OCI-LY7 (cell line): ENCODE measurements around the gene PLD1. TPM values are rescaled to one million over a fixed set of nuclear protein-coding genes. Genes with fewer than 3 reads are reported as not detected.

Experiments
- BruUV-seq: library from RNA; stranded (reverse); fragments of 400-500 nt; replicated peaks from 2 replicates; lab custom pipeline; 2021; lab: Mats Ljungman, UMichigan
- CTCF ChIA-PET: fragments of 300-600 bp; sonication (Branson Sonifier 250); formaldehyde crosslinking; loops from one replicate; lab custom pipeline; 2022; ENCODE audit warnings: antibody characterized with exemption; ENCODE audit not compliant: unreplicated experiment; lab: Charles Lee
- POLR2A ChIA-PET: fragments of 300-600 bp; sonication (Branson Sonifier 250); formaldehyde crosslinking; loops from one replicate; lab custom pipeline; 2022; ENCODE audit warnings: antibody characterized with exemption; lab: Charles Lee
- DNase-seq: peaks from one replicate; pipeline ENCODE4 v3.0.0-alpha.2; 2015; ENCODE audit warnings: low spot score
- H2AFZ ChIP-seq: fragments of 200-600 bp; sonication (generic), shearing (Covaris generic); 2 replicates; pipeline ENCODE4 v1.6.1; 2014; ENCODE audit warnings: mild to moderate bottlenecking, antibody characterized with exemption, low read length, moderate library complexity
- H3K27ac ChIP-seq: fragments of 200-600 bp; sonication (generic); 2 replicates; pipeline ENCODE4 v1.5.1; 2014; ENCODE audit warnings: mixed run types, low read depth, mild to moderate bottlenecking, moderate library complexity, low read length, inconsistent platforms; ENCODE audit not compliant: poor library complexity, severe bottlenecking
- H3K36me3 ChIP-seq: fragments of 200-600 bp; sonication (generic); 2 replicates; pipeline ENCODE4 v1.6.1; 2014; ENCODE audit warnings: mild to moderate bottlenecking, antibody characterized with exemption, low read length, moderate library complexity, mixed read lengths; ENCODE audit not compliant: insufficient read depth
- H3K4me1 ChIP-seq: fragments of 200-600 bp; sonication (generic); 2 replicates; pipeline ENCODE4 v1.5.1; 2014; ENCODE audit warnings: mild to moderate bottlenecking, low read length; ENCODE audit not compliant: insufficient read depth, poor library complexity, severe bottlenecking
- H3K4me2 ChIP-seq: fragments of 200-600 bp; sonication (generic); 2 replicates; pipeline ENCODE4 v1.6.1; 2014; ENCODE audit warnings: mild to moderate bottlenecking, low read length
- H3K4me3 ChIP-seq: fragments of 200-600 bp; sonication (generic); 2 replicates; pipeline ENCODE4 v1.5.1; 2014; ENCODE audit warnings: mild to moderate bottlenecking, low read depth, low read length; ENCODE audit not compliant: poor library complexity, severe bottlenecking
- H3K79me2 ChIP-seq: fragments of 200-600 bp; sonication (generic); 2 replicates; pipeline ENCODE4 v1.6.1; 2016; ENCODE audit warnings: low read depth, mild to moderate bottlenecking, low read length, moderate library complexity, mixed read lengths; ENCODE audit not compliant: insufficient read depth
- H3K9me2 ChIP-seq: fragments of 200-600 bp; sonication (generic); 2 replicates; pipeline ENCODE4 v1.6.1; 2016; ENCODE audit warnings: mild to moderate bottlenecking, low read length, mixed read lengths; ENCODE audit not compliant: insufficient read depth
- H3K9me3 ChIP-seq: fragments of 200-600 bp; sonication (generic); 2 replicates; pipeline ENCODE4 v1.6.1; 2014; ENCODE audit warnings: mild to moderate bottlenecking, mixed run types, low read length, mixed read lengths
- H4K20me1 ChIP-seq: fragments of 200-600 bp; sonication (generic); 2 replicates; pipeline ENCODE4 v1.6.1; 2014; ENCODE audit warnings: mild to moderate bottlenecking, antibody characterized with exemption, low read length, moderate library complexity, mixed read lengths; ENCODE audit not compliant: insufficient read depth
- CTCF ChIP-seq: fragments of 200-600 bp; sonication (generic); conservative IDR thresholded peaks from 2 replicates; pipeline ENCODE4 v1.5.1; 2014; ENCODE audit warnings: mild to moderate bottlenecking, antibody characterized with exemption, low read length, moderate library complexity, mixed read lengths
- EZH2phosphoT487 ChIP-seq: fragments of 200-600 bp; sonication (generic); IDR thresholded peaks from 2 replicates; pipeline ENCODE4 v1.6.1; 2018; ENCODE audit warnings: low read depth, borderline replicate concordance, mild to moderate bottlenecking, mixed run types, antibody characterized with exemption, low read length, moderate library complexity, mixed read lengths
- intact Hi-C: fragments of 100-400 bp; cut with micrococcal nuclease; formaldehyde crosslinking; loops from one replicate; pipeline ENCODE4 v1.10.0; 2022; ENCODE audit not compliant: unreplicated experiment
- total RNA-seq, 2 experiments: library from RNA; depleted of rRNA in 1 of 2; stranded (reverse); fragments of >200 nt in 1 of 2; shearing (Covaris generic) in 1 of 2; gene quantifications; 2 replicates each; pipeline ENCODE4 v1.2.3, GENCODE V29; 2014 to 2022

The PLD1 gene
- total RNA-seq, 2 experiments from 2014 or later: not detected

- Histone ChIP-seq H3K27ac (no peak overlapping the region), H3K4me1 (no peaks in the 10 kb centered on the region), H3K9me3 (no peaks in the 10 kb centered on the region), H3K79me2 (no peaks in the 10 kb centered on the region), H3K9me2 (no peaks in the 10 kb centered on the region), H2AFZ (no peak overlapping the region), H4K20me1 (no peaks in the 10 kb centered on the region), H3K4me3 (no peak overlapping the region), H3K4me2 (no peak overlapping the region), H3K36me3 (no peaks in the 10 kb centered on the region)
- no TSS peak for BruUV-seq
- intact Hi-C loops: no loop called here
- CTCF ChIA-PET: no interaction called here
- TF ChIP-seq CTCF (no peak), EZH2phosphoT487 (no peak)
- no peak for DNase-seq
- POLR2A ChIA-PET: interaction anchor here (0.6 kb wide), 1 partner anchor 659 kb away, joined by 3 read pairs; no protein-coding TSS in a partner anchor
Measured at GRCh38 chr3:171831936-171832335, 21.7 kb upstream of the PLD1 start.

GRCh38 chr3:171830518-171830875 is 20.2 kb upstream of the PLD1 start:
- ChIA-PET CTCF (no interaction called here), POLR2A (interaction anchor here (0.7 kb wide), 1 partner anchor 63 kb away, joined by 3 read pairs; no protein-coding TSS in a partner anchor)
- no TSS peak for BruUV-seq
- H3K4me3 ChIP-seq: no peak overlapping the region
- no peak overlapping the region for H3K4me2 ChIP-seq
- H3K36me3 ChIP-seq: no peaks in the 10 kb centered on the region
- TF ChIP-seq EZH2phosphoT487: no peak
- TF ChIP-seq CTCF: no peak
- H3K9me2 ChIP-seq: no peaks in the 10 kb centered on the region
- H3K79me2 ChIP-seq: no peaks in the 10 kb centered on the region
- H3K4me1 ChIP-seq: no peaks in the 10 kb centered on the region
- intact Hi-C loops: no loop called here
- H3K9me3 ChIP-seq: no peaks in the 10 kb centered on the region
- no peak overlapping the region for H2AFZ ChIP-seq
- no peak for DNase-seq
- H3K27ac ChIP-seq: no peak overlapping the region
- H4K20me1 ChIP-seq: no peaks in the 10 kb centered on the region

GRCh38 chr3:171829841-171830517 is 19.7 kb upstream of the PLD1 start:
- no TSS peak for BruUV-seq
- TF ChIP-seq EZH2phosphoT487 (no peak), CTCF (0 out of 2 replicates have a peak, but pooled peaks have one; percentile 44)
- no peaks in the 10 kb centered on the region for H3K9me2 ChIP-seq
- no peaks in the 10 kb centered on the region for H3K9me3 ChIP-seq
- CTCF ChIA-PET: no interaction called here
- H3K4me1 ChIP-seq: no peaks in the 10 kb centered on the region
- intact Hi-C loops: no loop called here
- H3K79me2 ChIP-seq: no peaks in the 10 kb centered on the region
- no peak overlapping the region for H3K4me3 ChIP-seq
- peak; percentile 4 for DNase-seq
- POLR2A ChIA-PET: no interaction called here
- H2AFZ ChIP-seq: no peak overlapping the region
- H3K36me3 ChIP-seq: no peaks in the 10 kb centered on the region
- H3K27ac ChIP-seq: no peak overlapping the region
- H4K20me1 ChIP-seq: no peaks in the 10 kb centered on the region
- no peak overlapping the region for H3K4me2 ChIP-seq
